Neural progenitor cell (in vitro differentiated cells): ENCODE results near the gene MYOZ3. TPM values are rescaled to one million over a fixed set of nuclear protein-coding genes. Genes with fewer than 3 reads are reported as not detected.

Experiments
- DNase-seq: peaks from one replicate; pipeline ENCODE4 v3.0.0-alpha.2; 2016; ENCODE audit warnings: low spot score
- H2AFZ ChIP-seq: fragments of 200-600 bp; sonication (generic); replicated peaks from 2 replicates; pipeline ENCODE4 v1.6.1; 2016; ENCODE audit warnings: antibody characterized with exemption
- H3F3A ChIP-seq: fragments of 200-600 bp; sonication (generic); 2 replicates; pipeline ENCODE4 v1.6.1; 2016; ENCODE audit warnings: antibody characterized with exemption, low read depth
- H3K27ac ChIP-seq: fragments of 200-600 bp; sonication (generic); 2 replicates; pipeline ENCODE4 v1.5.1; 2016; ENCODE audit warnings: mild to moderate bottlenecking
- H3K27me3 ChIP-seq: fragments of 200-600 bp; sonication (generic); 2 replicates; pipeline ENCODE4 v1.6.1; 2016; ENCODE audit warnings: mild to moderate bottlenecking, moderate library complexity
- H3K36me3 ChIP-seq: fragments of 200-600 bp; sonication (generic); 2 replicates; pipeline ENCODE4 v1.5.1; 2016
- H3K4me1 ChIP-seq: fragments of 200-600 bp; sonication (generic); 2 replicates; pipeline ENCODE4 v1.6.1; 2016; ENCODE audit warnings: mixed run types
- H3K4me2 ChIP-seq: fragments of 200-600 bp; sonication (generic); 2 replicates; pipeline ENCODE4 v1.6.1; 2016
- H3K4me3 ChIP-seq: fragments of 200-600 bp; sonication (generic); 2 replicates; pipeline ENCODE4 v1.5.1; 2016
- H3K79me2 ChIP-seq: fragments of 200-600 bp; sonication (generic); 2 replicates; pipeline ENCODE4 v1.6.1; 2016; ENCODE audit warnings: low read depth
- H3K9ac ChIP-seq: fragments of 200-600 bp; sonication (generic); 2 replicates; pipeline ENCODE4 v1.6.1; 2016
- H3K9me3 ChIP-seq: fragments of 200-600 bp; sonication (generic); 2 replicates; pipeline ENCODE4 v1.5.1; 2016; ENCODE audit warnings: low read depth
- H4K20me1 ChIP-seq: fragments of 200-600 bp; sonication (generic); 2 replicates; pipeline ENCODE4 v1.6.1; 2016; ENCODE audit warnings: low read depth
- H3K27ac Mint-ChIP-seq: 3 replicates; pipeline ENCODE4 v1.8.0; 2021; ENCODE audit warnings: mixed read lengths
- H3K27me3 Mint-ChIP-seq: 2 replicates; pipeline ENCODE4 v1.8.0; 2022; ENCODE audit warnings: low read depth, mild to moderate bottlenecking, inconsistent platforms, moderate library complexity, mixed read lengths; ENCODE audit not compliant: insufficient read depth
- H3K36me3 Mint-ChIP-seq: 3 replicates; pipeline ENCODE4 v1.8.0; 2021; ENCODE audit warnings: mixed read lengths
- H3K4me1 Mint-ChIP-seq: 3 replicates; pipeline ENCODE4 v1.8.0; 2021; ENCODE audit warnings: mixed read lengths
- H3K4me3 Mint-ChIP-seq: 3 replicates; pipeline ENCODE4 v1.8.0; 2021; ENCODE audit warnings: mild to moderate bottlenecking, moderate library complexity, mixed read lengths
- H3K9me3 Mint-ChIP-seq: 3 replicates; pipeline ENCODE4 v1.8.0; 2020; ENCODE audit warnings: mixed read lengths
- EZH2 ChIP-seq: fragments of 200-600 bp; sonication (generic); IDR thresholded peaks from 2 replicates; pipeline ENCODE4 v1.6.1; 2017; ENCODE audit warnings: antibody characterized with exemption, mild to moderate bottlenecking, moderate library complexity
- EZH2phosphoT487 ChIP-seq: fragments of 200-600 bp; sonication (generic); IDR thresholded peaks from 2 replicates; pipeline ENCODE4 v1.6.1; 2017; ENCODE audit warnings: antibody characterized with exemption
- total RNA-seq: library from RNA; depleted of rRNA; stranded (reverse); fragments of >200 nt; gene quantifications from 2 replicates; pipeline ENCODE4 v1.2.3, GENCODE V29; 2015; ENCODE audit warnings: low replicate concordance
- TF ChIP-seq, protein P1 (sequence below): fragments of 200-600 bp; sonication (generic); IDR thresholded peaks from 2 replicates; pipeline ENCODE4 v1.5.1; 2017; ENCODE audit warnings: antibody characterized with exemption, mild to moderate bottlenecking

Gene MYOZ3
- total RNA-seq, 1 donor from 2014 or later, result 0.90 TPM

DNA sequence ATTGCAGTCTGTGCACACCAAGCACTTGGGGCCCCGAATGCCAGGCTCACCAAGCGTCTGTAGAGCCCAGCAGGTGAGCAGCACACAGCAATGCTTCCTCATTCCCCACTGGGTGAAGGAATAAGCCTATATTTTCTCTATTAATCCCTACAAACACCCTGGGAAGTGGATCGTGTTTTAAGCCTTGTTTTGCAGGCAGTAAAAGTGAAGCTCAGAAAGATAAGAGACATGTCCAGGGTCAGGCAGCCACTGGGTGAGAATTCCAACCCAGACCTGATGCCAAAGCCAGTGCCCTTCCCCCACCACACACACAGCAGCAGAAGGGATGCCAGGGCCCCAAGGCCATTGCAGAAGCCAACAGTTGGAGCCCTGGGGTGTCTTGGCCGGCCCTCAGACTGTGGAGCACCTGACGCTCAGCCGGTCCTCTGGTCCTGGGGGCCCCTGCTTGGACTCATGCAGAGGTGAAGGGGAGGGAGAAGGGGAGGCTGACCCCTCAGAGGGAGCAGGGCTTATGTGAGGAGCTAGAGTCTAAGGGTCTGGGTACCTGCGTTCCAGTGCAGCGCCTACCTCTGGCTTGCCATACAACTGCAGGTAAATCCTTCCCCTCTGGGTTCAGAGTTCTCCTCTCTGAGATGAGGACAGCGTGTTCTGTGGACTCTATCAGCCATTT lies 46.9 kb upstream of the MYOZ3 start:
- H3K36me3 Mint-ChIP-seq, result no peaks in the 10 kb centered on the region
- Histone ChIP-seq H2AFZ (no peak overlapping the region), H4K20me1 (no peaks in the 10 kb centered on the region), H3K27ac (no peak overlapping the region), H3K4me3 (no peak overlapping the region), H3F3A (no peaks in the 10 kb centered on the region), H3K27me3 (no peaks in the 10 kb centered on the region), H3K36me3 (no peaks in the 10 kb centered on the region), H3K9ac (no peak overlapping the region), H3K4me2 (no peak overlapping the region), H3K4me1 (peaks cover 4% of the 10 kb centered on the region), H3K9me3 (no peaks in the 10 kb centered on the region), H3K79me2 (no peaks in the 10 kb centered on the region)
- TF ChIP-seq, protein P1, sequence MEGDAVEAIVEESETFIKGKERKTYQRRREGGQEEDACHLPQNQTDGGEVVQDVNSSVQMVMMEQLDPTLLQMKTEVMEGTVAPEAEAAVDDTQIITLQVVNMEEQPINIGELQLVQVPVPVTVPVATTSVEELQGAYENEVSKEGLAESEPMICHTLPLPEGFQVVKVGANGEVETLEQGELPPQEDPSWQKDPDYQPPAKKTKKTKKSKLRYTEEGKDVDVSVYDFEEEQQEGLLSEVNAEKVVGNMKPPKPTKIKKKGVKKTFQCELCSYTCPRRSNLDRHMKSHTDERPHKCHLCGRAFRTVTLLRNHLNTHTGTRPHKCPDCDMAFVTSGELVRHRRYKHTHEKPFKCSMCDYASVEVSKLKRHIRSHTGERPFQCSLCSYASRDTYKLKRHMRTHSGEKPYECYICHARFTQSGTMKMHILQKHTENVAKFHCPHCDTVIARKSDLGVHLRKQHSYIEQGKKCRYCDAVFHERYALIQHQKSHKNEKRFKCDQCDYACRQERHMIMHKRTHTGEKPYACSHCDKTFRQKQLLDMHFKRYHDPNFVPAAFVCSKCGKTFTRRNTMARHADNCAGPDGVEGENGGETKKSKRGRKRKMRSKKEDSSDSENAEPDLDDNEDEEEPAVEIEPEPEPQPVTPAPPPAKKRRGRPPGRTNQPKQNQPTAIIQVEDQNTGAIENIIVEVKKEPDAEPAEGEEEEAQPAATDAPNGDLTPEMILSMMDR, result peak; percentile 51
- TF ChIP-seq EZH2, result no peak
- TF ChIP-seq EZH2phosphoT487, result no peak
- peaks cover 43% of the 10 kb centered on the region for H3K4me1 Mint-ChIP-seq
- no peak overlapping the region for H3K4me3 Mint-ChIP-seq
- H3K27ac Mint-ChIP-seq, result no peak overlapping the region
- no peak for DNase-seq
- H3K9me3 Mint-ChIP-seq, result no peaks in the 10 kb centered on the region
- peaks cover 7% of the 10 kb centered on the region for H3K27me3 Mint-ChIP-seq

DNA sequence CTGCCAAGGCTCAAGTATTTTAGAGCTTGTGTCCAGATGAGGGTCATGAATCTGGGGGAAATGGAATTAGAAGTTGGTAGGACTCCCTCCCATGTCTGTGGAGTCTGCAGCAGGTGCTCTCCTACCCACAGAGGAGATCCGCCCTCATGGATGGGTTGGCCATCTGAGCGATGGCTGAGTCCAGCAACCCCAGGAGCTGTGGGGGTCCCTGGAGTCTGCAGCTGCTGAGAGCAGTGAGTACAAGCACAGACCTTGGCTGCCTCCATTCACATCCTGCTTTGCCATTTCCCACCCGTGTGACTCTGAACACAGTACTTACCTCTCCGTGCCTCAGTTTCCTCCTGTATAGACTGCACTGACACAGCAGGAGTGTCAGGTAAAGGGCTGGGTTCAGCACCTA lies 46.4 kb upstream of the MYOZ3 start:
- no peaks in the 10 kb centered on the region for H3K36me3 ChIP-seq
- H3K27ac ChIP-seq, result no peak overlapping the region
- no peaks in the 10 kb centered on the region for H3K79me2 ChIP-seq
- H4K20me1 ChIP-seq, result no peaks in the 10 kb centered on the region
- H3K4me1 ChIP-seq, result peaks cover 4% of the 10 kb centered on the region
- no peaks in the 10 kb centered on the region for H3K9me3 ChIP-seq
- Mint-ChIP-seq H3K27me3 (peaks cover 7% of the 10 kb centered on the region), H3K36me3 (no peaks in the 10 kb centered on the region), H3K4me1 (peaks cover 48% of the 10 kb centered on the region), H3K27ac (no peak overlapping the region), H3K9me3 (no peaks in the 10 kb centered on the region), H3K4me3 (no peak overlapping the region)
- H3K4me2 ChIP-seq, result no peak overlapping the region
- H2AFZ ChIP-seq, result no peak overlapping the region
- H3K27me3 ChIP-seq, result no peaks in the 10 kb centered on the region
- no peak overlapping the region for H3K4me3 ChIP-seq
- no peak overlapping the region for H3K9ac ChIP-seq
- TF ChIP-seq EZH2, result no peak
- TF ChIP-seq EZH2phosphoT487, result no peak
- TF ChIP-seq, protein P1, result no peak
- H3F3A ChIP-seq, result no peaks in the 10 kb centered on the region
- no peak for DNase-seq

DNA sequence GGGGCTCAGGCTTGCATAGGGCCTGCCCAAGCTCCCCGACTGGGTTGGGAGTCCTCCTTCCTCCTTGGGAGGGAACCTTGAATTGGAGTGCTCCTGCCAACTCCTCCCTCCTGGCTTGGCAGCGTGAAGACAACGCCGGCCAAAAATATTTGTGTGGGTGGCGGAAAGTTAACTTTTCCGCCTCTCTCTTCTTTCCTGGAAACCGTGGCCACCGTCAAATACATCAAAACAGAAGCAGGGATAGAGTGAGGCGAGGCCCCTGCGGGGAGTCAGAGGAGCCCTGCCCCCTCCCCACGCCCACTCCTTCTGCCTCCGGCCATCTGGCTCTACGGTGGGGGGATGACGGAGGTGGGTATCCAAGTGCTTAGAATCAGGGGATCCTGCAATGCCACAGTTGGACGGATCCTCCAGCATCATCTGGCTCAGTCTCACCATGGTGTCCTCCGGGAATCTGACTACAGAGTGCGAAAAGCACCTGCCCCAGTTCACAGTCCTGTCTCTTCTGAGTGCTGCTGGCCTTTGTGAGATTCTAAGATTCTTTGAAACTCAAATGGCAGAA lies 45.8 kb upstream of the MYOZ3 start:
- no peak for DNase-seq
- Histone ChIP-seq H3K27ac (no peak overlapping the region), H2AFZ (no peak overlapping the region), H3K79me2 (no peaks in the 10 kb centered on the region), H3K9me3 (no peaks in the 10 kb centered on the region), H3K36me3 (no peaks in the 10 kb centered on the region), H3K4me1 (peaks cover 4% of the 10 kb centered on the region), H3F3A (peaks cover 4% of the 10 kb centered on the region), H3K4me3 (no peak overlapping the region), H3K4me2 (no peak overlapping the region), H3K9ac (no peak overlapping the region), H4K20me1 (no peaks in the 10 kb centered on the region), H3K27me3 (no peaks in the 10 kb centered on the region)
- Mint-ChIP-seq H3K27ac (peak overlapping the region; percentile 94), H3K9me3 (no peaks in the 10 kb centered on the region), H3K36me3 (no peaks in the 10 kb centered on the region), H3K4me3 (no peak overlapping the region), H3K27me3 (peaks cover 7% of the 10 kb centered on the region), H3K4me1 (peaks cover 54% of the 10 kb centered on the region)
- TF ChIP-seq, protein P1, result no peak
- TF ChIP-seq EZH2, result no peak
- no peak for TF ChIP-seq EZH2phosphoT487
